HG02588 (cell line): ENCODE measurements around the gene PTGDS.

Source experiments
- ATAC-seq: cut with Tn5 transposase; IDR thresholded peaks from one replicate; pipeline ENCODE4 v1.9.1; 2021; ENCODE audit warnings: mild to moderate bottlenecking, moderate library complexity; ENCODE audit not compliant: unreplicated experiment

Gene PTGDS

GRCh38 chr9:136972335-136972734 is 5.0 kb upstream of the PTGDS start:
- no peak for ATAC-seq

- no peak for ATAC-seq
Measured at GRCh38 chr9:136972743-136973142, 4.6 kb upstream of the PTGDS start.

GRCh38 chr9:136973618-136974617 is 3.4 kb upstream of the PTGDS start:
- ATAC-seq: no peak

- ATAC-seq: no peak
Measured at GRCh38 chr9:136974817-136975535, 2.3 kb upstream of the PTGDS start.

- no peak for ATAC-seq
Measured at GRCh38 chr9:136975644-136976043, 1.7 kb upstream of the PTGDS start.

GRCh38 chr9:136977649-136978072 is 357 bp downstream of the PTGDS start:
- no peak for ATAC-seq

- no peak for ATAC-seq
Measured at GRCh38 chr9:136978073-136978864, 965 bp downstream of the PTGDS start.

- ATAC-seq: no peak
Measured at GRCh38 chr9:136978865-136979544, 1.7 kb downstream of the PTGDS start.

GRCh38 chr9:136979769-136980587 is 2.7 kb downstream of the PTGDS start:
- ATAC-seq: no peak

- ATAC-seq: no peak
Measured at GRCh38 chr9:136980669-136981478, 3.6 kb downstream of the PTGDS start.

- no peak for ATAC-seq
Measured at GRCh38 chr9:136981588-136982231, 4.4 kb downstream of the PTGDS start.

GRCh38 chr9:136982232-136983051 is 5.1 kb downstream of the PTGDS start, which contains the start of gene LCNL1:
TSS of gene LCNL1 (plus strand) at chr9:136982993. CDS start at chr9:136983587, 594 bp downstream.
- ATAC-seq: no peak

- ATAC-seq: no peak
Measured at GRCh38 chr9:136983167-136983566, 5.9 kb downstream of the PTGDS start.

GRCh38 chr9:136983656-136984314 is 6.5 kb downstream of the PTGDS start:
- ATAC-seq: no peak

GRCh38 chr9:136984464-136985026 is 7.2 kb downstream of the PTGDS start:
- no peak for ATAC-seq

- ATAC-seq: no peak
Measured at GRCh38 chr9:136985027-136985602, 7.8 kb downstream of the PTGDS start.
